ENCODE results near the gene KCTD2. TPM values are rescaled to one million over a fixed set of nuclear protein-coding genes. Genes with fewer than 3 reads are reported as not detected.
A peak's percentile ranks its signal among the peaks of the same experiment; 100 is the strongest.

KCTD2 gene
- total and polyA plus RNA-seq, 2 of the 13 experiments (the other 11 are each of a cell fraction or from before 2014, with no cell fraction given) = 28.3 to 32.6 TPM

- TF ChIP-seq SKIL (CRISPR knock-in tag; IDR thresholded peaks at IDR 0.05; ENCODE audit: borderline replicate concordance) = no peak
- TF ChIP-seq CBX2 (IDR thresholded peaks at IDR 0.05; ENCODE audit: low read depth, low read length) = no peak
- TF ChIP-seq CBX2 (CRISPR knock-in tag; IDR thresholded peaks at IDR 0.05; ENCODE audit: low read depth) = no peak
- TF ChIP-seq ZNF558 (CRISPR knock-in tag; IDR thresholded peaks at IDR 0.05; ENCODE audit: borderline replicate concordance) = no peak
- TF ChIP-seq ZNF343 (CRISPR knock-in tag; IDR thresholded peaks at IDR 0.05) = no peak
Measured at GRCh38 chr17:75063626-75064025, 16.6 kb downstream of the KCTD2 start (continued).

GRCh38 chr17:75064040-75064439 is 17.0 kb downstream of the KCTD2 start:
- H3K4me2 ChIP-seq (ENCODE audit: low read depth, low read length) = no peak overlapping the region
- no peak overlapping the region for H3K9ac ChIP-seq (ENCODE audit: insufficient read depth, low read depth, low read length)
- H3K4me1 ChIP-seq (ENCODE audit: insufficient read depth, low read length) = 0 out of 2 replicates have a peak, but pooled peaks cover 6% of the 10 kb centered on the region
- H2AFZ ChIP-seq (ENCODE audit: low read length) = no peak overlapping the region
- FAIRE-seq (no peak), ATAC-seq (no peak), DNase-seq (ENCODE audit: low spot score) (no peak)
- WGBS (ENCODE audit: low lambda C conversion rate) = 96% methylated on average over 11 of the region's 11 CpGs
- no peaks in the 10 kb centered on the region for H3K9me3 ChIP-seq (ENCODE audit: low read length)
- CTCF ChIA-PET (ENCODE audit: low intra/inter-chr PET ratio, low total read pairs) = no interaction called here
- no peaks in the 10 kb centered on the region for H4K20me1 ChIP-seq (ENCODE audit: insufficient read depth, low read length)
- no peak overlapping the region for H3K27ac ChIP-seq (ENCODE audit: extremely low read length, insufficient read depth, low read length)
- no peak overlapping the region for H3K4me3 ChIP-seq (replicated peaks in 1 of 3; ENCODE audit: insufficient read depth in 1 of 3, low read depth in 2 of 3, low read length in 3 of 3)
- H3K27me3 ChIP-seq (ENCODE audit: control insufficient read depth in 1 of 2, insufficient read depth in 2 of 2, low read length in 2 of 2) = no peaks in the 10 kb centered on the region
- peaks cover 25 to 53% of the 10 kb centered on the region in 2 experiments for H3K36me3 ChIP-seq (replicated peaks in 1 of 2; ENCODE audit: control insufficient read depth in 1 of 2, insufficient read depth in 2 of 2, low read length in 2 of 2)
- no peaks in the 10 kb centered on the region for H3K79me2 ChIP-seq (ENCODE audit: insufficient read depth, low read length)
- intact Hi-C loops (cut with micrococcal nuclease; ENCODE audit: unreplicated experiment) = no loop called here
- BruUV-seq (replicated peaks) = TSS peak; percentile 37
- POLR2A ChIA-PET = interaction anchor here (1.0 to 1.2 kb wide), 2 partner anchors 27 to 31 kb away, joined by 3 read pairs; no protein-coding TSS in a partner anchor
- in situ Hi-C loops (cut with HindIII; ENCODE audit: extremely low pct_ligation_motif_present, low pct_unique_long_range_greater_than_20kb) = no loop called here
- no peak for TF ChIP-seq ZHX1 (CRISPR knock-in tag; IDR thresholded peaks at IDR 0.05; ENCODE audit: low read depth)
- TF ChIP-seq ZNF382 (CRISPR knock-in tag; IDR thresholded peaks at IDR 0.05; ENCODE audit: borderline replicate concordance) = no peak
- no peak for TF ChIP-seq ZNF274 (CRISPR knock-in tag; IDR thresholded peaks at IDR 0.05)
- TF ChIP-seq NR3C1 (CRISPR knock-in tag; IDR thresholded peaks at IDR 0.05) = no peak
- no peak for TF ChIP-seq ZFAT (CRISPR knock-in tag; conservative IDR thresholded peaks at IDR 0.05)
- TF ChIP-seq KDM6A (CRISPR knock-in tag; IDR thresholded peaks at IDR 0.05; ENCODE audit: low read depth) = no peak
- TF ChIP-seq TERF1 (CRISPR knock-in tag; IDR thresholded peaks at IDR 0.05) = no peak
- no peak for TF ChIP-seq MAFG (CRISPR knock-in tag; IDR thresholded peaks at IDR 0.05)
- no peak for TF ChIP-seq FOXA1 (IDR thresholded peaks at IDR 0.05)
- TF ChIP-seq FOXA1 (CRISPR knock-in tag; IDR thresholded peaks at IDR 0.05) = no peak
- no peak for TF ChIP-seq CERS6 (CRISPR knock-in tag; IDR thresholded peaks at IDR 0.05)
- no peak for TF ChIP-seq CHCHD3 (CRISPR knock-in tag; IDR thresholded peaks at IDR 0.05)

All from HepG2 (cell line).